Liver (tissue), 9 donors: ENCODE measurements around the gene RAD51B. TPM values are rescaled to one million over a fixed set of nuclear protein-coding genes. Genes with fewer than 3 reads are reported as not detected.

ENCODE experiments used
- DNase-seq: peaks from one replicate; pipeline ENCODE4 v3.0.0-alpha.2; 2017; ENCODE audit warnings: low spot score
- H3K27ac ChIP-seq, 2 donors: one replicate each; pipeline ENCODE4 v1.7.0; 2013; ENCODE audit warnings: inconsistent platforms in 2 of 2, low read length in 2 of 2, control low read depth in 1 of 2, low read depth in 1 of 2, mild to moderate bottlenecking in 1 of 2
- H3K27me3 ChIP-seq, 4 donors: one replicate each; pipeline versions ENCODE4 v1.6.1 to v1.7.0; 2013; ENCODE audit warnings: low read length in 3 of 4, inconsistent platforms in 1 of 4, mild to moderate bottlenecking in 1 of 4, moderate library complexity in 1 of 4; ENCODE audit not compliant: control insufficient read depth in 4 of 4, insufficient read depth in 4 of 4
- H3K36me3 ChIP-seq, 4 donors: one replicate each; pipeline versions ENCODE4 v1.6.1 to v1.7.0; 2013; ENCODE audit warnings: low read length in 3 of 4, mild to moderate bottlenecking in 3 of 4, low read depth in 1 of 4, moderate library complexity in 1 of 4; ENCODE audit not compliant: control insufficient read depth in 4 of 4, insufficient read depth in 3 of 4
- H3K4me1 ChIP-seq, 4 donors: one replicate each; pipeline versions ENCODE4 v1.6.1 to v1.7.0; 2013; ENCODE audit warnings: low read length in 3 of 4, mild to moderate bottlenecking in 3 of 4, moderate library complexity in 1 of 4; ENCODE audit not compliant: control insufficient read depth in 4 of 4, insufficient read depth in 4 of 4
- H3K4me3 ChIP-seq, 3 donors: one replicate each; pipeline versions ENCODE4 v1.6.1 to v1.7.0; 2013; ENCODE audit warnings: low read length in 3 of 3, control low read depth in 1 of 3, low read depth in 1 of 3, mild to moderate bottlenecking in 1 of 3
- H3K9ac ChIP-seq, 2 donors: one replicate each; pipeline ENCODE4 v1.7.0; 2013; ENCODE audit warnings: low read length in 2 of 2, mild to moderate bottlenecking in 2 of 2, moderate library complexity in 2 of 2, control low read depth in 1 of 2, low read depth in 1 of 2
- H3K9me3 ChIP-seq, 4 donors: one replicate each; pipeline versions ENCODE4 v1.6.1 to v1.7.0; 2013; ENCODE audit warnings: low read length in 3 of 4; ENCODE audit not compliant: control insufficient read depth in 4 of 4
- ATF3 ChIP-seq: IDR thresholded peaks from 2 replicates; pipeline ENCODE4 v1.6.1; 2016; ENCODE audit warnings: antibody characterized with exemption
- CTCF ChIP-seq: fragments of 150-350 bp; IDR thresholded peaks from 2 replicates; pipeline ENCODE4 v1.5.1; 2017; ENCODE audit warnings: improper control_type of control experiment, low read depth, low read length; ENCODE audit not compliant: missing input control
- EGR1 ChIP-seq, 2 donors: IDR thresholded peaks; 2 replicates each; pipeline ENCODE4 v1.6.1; 2016 to 2018; ENCODE audit warnings: antibody characterized with exemption in 2 of 2, low read depth in 2 of 2
- FOXA1 ChIP-seq: IDR thresholded peaks from 2 replicates; pipeline ENCODE4 v1.6.1; 2016; ENCODE audit warnings: antibody characterized with exemption
- FOXA2 ChIP-seq: IDR thresholded peaks from 2 replicates; pipeline ENCODE4 v1.6.1; 2016; ENCODE audit warnings: antibody characterized with exemption
- GABPA ChIP-seq, 2 donors: IDR thresholded peaks in 1 of 2; conservative IDR thresholded peaks in 1 of 2; 2 replicates each; pipeline ENCODE4 v1.6.1; 2016; ENCODE audit warnings: antibody characterized with exemption in 2 of 2, mild to moderate bottlenecking in 1 of 2, moderate library complexity in 1 of 2
- HNF4A ChIP-seq, 2 donors: conservative IDR thresholded peaks; 2 replicates each; pipeline ENCODE4 v1.6.1; 2016; ENCODE audit warnings: antibody characterized with exemption in 2 of 2, mild to moderate bottlenecking in 2 of 2
- HNF4G ChIP-seq: IDR thresholded peaks from 2 replicates; pipeline ENCODE4 v1.6.1; 2016; ENCODE audit warnings: antibody characterized with exemption
- JUND ChIP-seq, 2 donors: IDR thresholded peaks; 2 replicates each; pipeline ENCODE4 v1.6.1; 2016; ENCODE audit warnings: antibody characterized with exemption in 2 of 2
- MAX ChIP-seq: IDR thresholded peaks from 2 replicates; pipeline ENCODE4 v1.6.1; 2016; ENCODE audit warnings: antibody characterized with exemption
- NR2F2 ChIP-seq: IDR thresholded peaks from 2 replicates; pipeline ENCODE4 v1.6.1; 2016; ENCODE audit warnings: antibody characterized with exemption
- RAD21 ChIP-seq, 2 donors: IDR thresholded peaks; 2 replicates each; pipeline ENCODE4 v1.6.1; 2016; ENCODE audit warnings: antibody characterized with exemption in 2 of 2, mild to moderate bottlenecking in 2 of 2
- REST ChIP-seq: IDR thresholded peaks from 2 replicates; pipeline ENCODE4 v1.6.1; 2016; ENCODE audit warnings: antibody characterized with exemption, mild to moderate bottlenecking
- RXRA ChIP-seq, 2 donors: IDR thresholded peaks; 2 replicates each; pipeline ENCODE4 v1.6.1; 2017 to 2018; ENCODE audit warnings: antibody characterized with exemption in 2 of 2, mild to moderate bottlenecking in 1 of 2
- SP1 ChIP-seq: IDR thresholded peaks from 2 replicates; pipeline ENCODE4 v1.6.1; 2018; ENCODE audit warnings: antibody characterized with exemption, mild to moderate bottlenecking
- TAF1 ChIP-seq: conservative IDR thresholded peaks from 2 replicates; pipeline ENCODE4 v1.6.1; 2016; ENCODE audit warnings: antibody characterized with exemption, mild to moderate bottlenecking
- YY1 ChIP-seq: IDR thresholded peaks from 2 replicates; pipeline ENCODE4 v1.6.1; 2016; ENCODE audit warnings: antibody characterized with exemption, mild to moderate bottlenecking
- ZBTB33 ChIP-seq: IDR thresholded peaks from 2 replicates; pipeline ENCODE4 v1.6.1; 2016; ENCODE audit warnings: antibody characterized with exemption
- WGBS: extraction: QIAGEN DNeasy Blood & Tissue Kit; methylation state at CpG from one replicate; pipeline ENCODE4 v1.1.7; 2013; 5-methylcytosine and 5-hydroxymethylcytosine counted together
- polyA plus RNA-seq, 2 donors: library from polyadenylated mRNA; stranded (reverse) in 1 of 2; unstranded in 1 of 2; fragments of 200-250 nt in 1 of 2; fragments of >200 nt in 1 of 2; fragmentation: Nextera tagmentation in 1 of 2; extraction: Ambion mirVana in 1 of 2; gene quantifications; one replicate each; pipeline versions ENCODE4 v1.2.1 to v1.2.3, GENCODE V29; 2013 to 2015
- total RNA-seq, 2 donors: library from RNA; depleted of rRNA; stranded (reverse); fragments of >200 nt; gene quantifications; one replicate each; pipeline ENCODE4 v1.2.3, GENCODE V29; 2014
- donor health status: healthy.
- donor health status: healthy.
- donor health status: healthy.
- donor health status: healthy.
- donor health status: healthy.

RAD51B gene
- total and polyA plus RNA-seq, 4 donors: 0.81 to 12.9 (median 2.4) TPM

GRCh38 chr14:68713782-68714181, 894.2 kb downstream of the RAD51B start:
- Histone ChIP-seq H3K4me3 (no peak overlapping the region), H3K9ac (no peak overlapping the region), H3K36me3 (no peaks in the 10 kb centered on the region), H3K9me3 (no peaks in the 10 kb centered on the region), H3K27ac (no peak overlapping the region), H3K4me1 (peaks cover 0 to 18% (median 2%) of the 10 kb centered on the region in 4 donors), H3K27me3 (no peaks in the 10 kb centered on the region)
- 90% methylated on average over 7 of the region's 7 CpGs for WGBS
- TF ChIP-seq MAX: no peak
- no peak for TF ChIP-seq GABPA (IDR thresholded peaks at IDR 0.05 in 1 of 2, conservative IDR thresholded peaks at IDR 0.05 in 1 of 2)
- TF ChIP-seq FOXA2: no peak
- TF ChIP-seq HNF4A (conservative IDR thresholded peaks at IDR 0.05): no peak
- no peak for TF ChIP-seq JUND (IDR thresholded peaks at IDR 0.05)
- TF ChIP-seq NR2F2: no peak
- TF ChIP-seq EGR1 (IDR thresholded peaks at IDR 0.05; ENCODE audit: low read depth in 2 of 2): no peak
- TF ChIP-seq RXRA (IDR thresholded peaks at IDR 0.05): no peak
- no peak for TF ChIP-seq RAD21 (IDR thresholded peaks at IDR 0.05)
- TF ChIP-seq CTCF: no peak
- no peak for TF ChIP-seq HNF4G
- no peak for TF ChIP-seq YY1
- no peak for TF ChIP-seq ATF3
- TF ChIP-seq TAF1: no peak
- no peak for TF ChIP-seq ZBTB33
- TF ChIP-seq FOXA1: no peak
- TF ChIP-seq REST: no peak
- no peak for TF ChIP-seq SP1
- no peak for DNase-seq
